Measurements from ENCODE around the gene EYA2. TPM values are rescaled to one million over a fixed set of nuclear protein-coding genes. Genes with fewer than 3 reads are reported as not detected.

Gene EYA2
- total and polyA plus RNA-seq, 2 donors (not counting 1 experiment from before 2014, with no cell fraction given): 1.1 to 2.8 TPM

GRCh38 chr20:47099825-47100441, 205.3 kb downstream of the EYA2 start:
- H3K9me3 Mint-ChIP-seq (ENCODE audit: insufficient read depth): peaks cover 2% of the 10 kb centered on the region
- Histone ChIP-seq H4K20me1 (ENCODE audit: control insufficient read depth, insufficient read depth, low read length, poor library complexity, severe bottlenecking) (no peaks in the 10 kb centered on the region), H3K27me3 (replicated peaks in 1 of 4; ENCODE audit: control extremely low read depth in 1 of 4, control insufficient read depth in 3 of 4, insufficient read depth in 4 of 4, low read length in 3 of 4) (peaks cover 0 to 15% (median 0%) of the 10 kb centered on the region in 4 experiments), H2AFZ (ENCODE audit: insufficient read depth, low read depth, low read length, poor library complexity, severe bottlenecking) (no peak overlapping the region), H3K4me2 (replicated peaks; ENCODE audit: low read depth, low read length, poor library complexity, severe bottlenecking) (no peak overlapping the region), H3K9ac (ENCODE audit: low read length) (no peak overlapping the region), H3K79me2 (ENCODE audit: control insufficient read depth, insufficient read depth, low read length) (no peaks in the 10 kb centered on the region), H3K9me3 (ENCODE audit: control extremely low read depth in 1 of 3, control insufficient read depth in 2 of 3, insufficient read depth in 1 of 3, low read length in 2 of 3) (peaks cover 0 to 22% (median 1%) of the 10 kb centered on the region in 3 donors), H3K4me1 (ENCODE audit: control insufficient read depth in 2 of 2, insufficient read depth in 2 of 2, low read length in 2 of 2) (no peaks in the 10 kb centered on the region), H3K27ac (ENCODE audit: low read length in 2 of 2) (no peak overlapping the region), H3K36me3 (replicated peaks in 1 of 2; ENCODE audit: control extremely low read depth in 1 of 2, control insufficient read depth in 1 of 2, extremely low read depth in 1 of 2, insufficient read depth in 2 of 2, low read length in 1 of 2) (no peaks in the 10 kb centered on the region), H3K4me3 (ENCODE audit: control extremely low read depth in 1 of 5, extremely low read depth in 1 of 5, insufficient read depth in 1 of 5, low read depth in 2 of 5, low read length in 4 of 5) (no peak overlapping the region)
- TF ChIP-seq EZH2 (IDR thresholded peaks at IDR 0.05; ENCODE audit: borderline replicate concordance, insufficient read depth, low read depth, low read length, poor library complexity, severe bottlenecking): no peak
- TF ChIP-seq CTCF (IDR thresholded peaks at IDR 0.05): no peak
- DNase-seq: no peak
- CTCF ChIA-PET: interaction anchor here (0.7 kb wide), 1 partner anchor 9 kb away, joined by 3 read pairs; no protein-coding TSS in a partner anchor
- H3K4me3 Mint-ChIP-seq: no peak overlapping the region
- 100% methylated on average over 3 of the region's 6 CpGs for WGBS (ENCODE audit: insufficient coverage)
- peaks cover 29% of the 10 kb centered on the region for H3K27me3 Mint-ChIP-seq
- H3K27ac Mint-ChIP-seq: no peak overlapping the region
- POLR2A ChIA-PET: no interaction called here
- no peak for ATAC-seq (ENCODE audit: low read depth)
- intact Hi-C loops (cut with micrococcal nuclease): no loop called here
- H3K4me1 Mint-ChIP-seq: no peaks in the 10 kb centered on the region

GRCh38 chr20:47102629-47103028, 208.0 kb downstream of the EYA2 start:
- Histone ChIP-seq H3K4me2 (replicated peaks; ENCODE audit: low read depth, low read length, poor library complexity, severe bottlenecking) (no peak overlapping the region), H2AFZ (ENCODE audit: insufficient read depth, low read depth, low read length, poor library complexity, severe bottlenecking) (no peak overlapping the region), H3K27ac (ENCODE audit: low read length in 2 of 2) (no peak overlapping the region), H3K4me3 (ENCODE audit: control extremely low read depth in 1 of 5, extremely low read depth in 1 of 5, insufficient read depth in 1 of 5, low read depth in 2 of 5, low read length in 4 of 5) (no peak overlapping the region), H3K9me3 (ENCODE audit: control extremely low read depth in 1 of 3, control insufficient read depth in 2 of 3, insufficient read depth in 1 of 3, low read length in 2 of 3) (peaks cover 0 to 22% (median 0%) of the 10 kb centered on the region in 3 donors), H3K9ac (ENCODE audit: low read length) (no peak overlapping the region), H4K20me1 (ENCODE audit: control insufficient read depth, insufficient read depth, low read length, poor library complexity, severe bottlenecking) (no peaks in the 10 kb centered on the region), H3K27me3 (replicated peaks in 1 of 4; ENCODE audit: control extremely low read depth in 1 of 4, control insufficient read depth in 3 of 4, insufficient read depth in 4 of 4, low read length in 3 of 4) (peaks cover 0 to 17% (median 0%) of the 10 kb centered on the region in 4 experiments), H3K4me1 (ENCODE audit: control insufficient read depth in 2 of 2, insufficient read depth in 2 of 2, low read length in 2 of 2) (no peaks in the 10 kb centered on the region), H3K36me3 (replicated peaks in 1 of 2; ENCODE audit: control extremely low read depth in 1 of 2, control insufficient read depth in 1 of 2, extremely low read depth in 1 of 2, insufficient read depth in 2 of 2, low read length in 1 of 2) (no peaks in the 10 kb centered on the region), H3K79me2 (ENCODE audit: control insufficient read depth, insufficient read depth, low read length) (no peaks in the 10 kb centered on the region)
- no peak overlapping the region for H3K27ac Mint-ChIP-seq
- POLR2A ChIA-PET: no interaction called here
- WGBS (ENCODE audit: insufficient coverage): 86% methylated on average over 1 of the region's 2 CpGs
- H3K4me1 Mint-ChIP-seq: no peaks in the 10 kb centered on the region
- H3K4me3 Mint-ChIP-seq: no peak overlapping the region
- ATAC-seq (ENCODE audit: low read depth): no peak
- DNase-seq: no peak
- peaks cover 2% of the 10 kb centered on the region for H3K9me3 Mint-ChIP-seq (ENCODE audit: insufficient read depth)
- TF ChIP-seq EZH2 (IDR thresholded peaks at IDR 0.05; ENCODE audit: borderline replicate concordance, insufficient read depth, low read depth, low read length, poor library complexity, severe bottlenecking): no peak
- no peak for TF ChIP-seq CTCF (IDR thresholded peaks at IDR 0.05)
- CTCF ChIA-PET: no interaction called here
- intact Hi-C loops (cut with micrococcal nuclease): no loop called here
- H3K27me3 Mint-ChIP-seq: peaks cover 35% of the 10 kb centered on the region

Measured in B cell (primary cell).